ENCODE results near the gene MFSD11. TPM values are rescaled to one million over a fixed set of nuclear protein-coding genes. Genes with fewer than 3 reads are reported as not detected.

The MFSD11 gene
- total RNA-seq, 4 donors from 2014 or later, result 7.6 to 41.3 (median 25.7) TPM

DNA sequence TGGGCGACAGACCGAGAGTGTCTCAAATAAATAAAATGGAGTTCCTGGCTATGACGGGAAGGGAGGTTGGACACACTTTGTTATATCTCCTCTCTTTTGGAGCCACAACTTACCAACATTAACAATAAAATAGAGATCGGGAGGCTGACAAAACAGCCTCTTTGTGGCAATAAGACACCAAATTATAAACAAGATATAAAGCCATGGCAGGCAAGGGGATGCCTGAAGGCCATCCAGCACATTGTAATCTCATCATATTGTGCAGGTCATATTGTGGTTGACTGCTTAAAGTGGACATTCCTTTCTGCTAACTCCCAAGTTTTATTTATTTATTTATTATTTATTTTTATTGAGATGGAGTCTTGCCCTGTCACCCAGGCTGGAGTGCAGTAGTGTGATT lies 70.4 kb downstream of the MFSD11 start:
- intact Hi-C loops (cut with DNase I; ENCODE audit: low total_unique reads), result no loop called here
- Histone ChIP-seq H3K27me3 (no peaks in the 10 kb centered on the region), H3K27ac (no peak overlapping the region), H3K4me3 (no peak overlapping the region), H3K4me1 (no peaks in the 10 kb centered on the region), H3K9me3 (no peaks in the 10 kb centered on the region), H3K36me3 (no peaks in the 10 kb centered on the region)
- TF ChIP-seq CTCF (IDR thresholded peaks at IDR 0.05) (no peak), EP300 (IDR thresholded peaks at IDR 0.05; ENCODE audit: low read depth) (no peak), POLR2AphosphoS5 (IDR thresholded peaks at IDR 0.05) (no peak), POLR2A (IDR thresholded peaks at IDR 0.05) (no peak)
- in situ Hi-C loops (cut with MboI; ENCODE audit: low pct_ligation_motif_present in 1 of 4, low pct_unique_long_range_greater_than_20kb in 1 of 4, low sequenced_read_pairs in 3 of 4), result no loop called here
- DNase-seq, result no peak
- 91 to 96% methylated on average over 3 to 4 of the region's 4 CpGs for WGBS, 2 donors (ENCODE audit: low coverage in 1 of 2)

GRCh38 chr17:76810956-76811355 lies 73.0 kb downstream of the MFSD11 start:
- TF ChIP-seq POLR2A (IDR thresholded peaks at IDR 0.05), result no peak
- no peak for TF ChIP-seq EP300 (IDR thresholded peaks at IDR 0.05; ENCODE audit: low read depth)
- TF ChIP-seq CTCF (IDR thresholded peaks at IDR 0.05), result no peak
- TF ChIP-seq POLR2AphosphoS5 (IDR thresholded peaks at IDR 0.05), result no peak
- H3K4me3 ChIP-seq, result no peak overlapping the region
- DNase-seq, result no peak
- intact Hi-C loops (cut with DNase I; ENCODE audit: low total_unique reads) (no loop called here), in situ Hi-C loops (cut with MboI; ENCODE audit: low pct_ligation_motif_present in 1 of 4, low pct_unique_long_range_greater_than_20kb in 1 of 4, low sequenced_read_pairs in 3 of 4) (no loop called here)
- H3K27ac ChIP-seq, result no peak overlapping the region
- H3K36me3 ChIP-seq, result no peaks in the 10 kb centered on the region
- H3K4me1 ChIP-seq, result no peaks in the 10 kb centered on the region
- WGBS, 2 donors (ENCODE audit: low coverage in 1 of 2), result 65 to 84% methylated on average over 3 to 4 of the region's 4 CpGs
- no peaks in the 10 kb centered on the region for H3K9me3 ChIP-seq
- peaks cover 6% of the 10 kb centered on the region for H3K27me3 ChIP-seq

DNA sequence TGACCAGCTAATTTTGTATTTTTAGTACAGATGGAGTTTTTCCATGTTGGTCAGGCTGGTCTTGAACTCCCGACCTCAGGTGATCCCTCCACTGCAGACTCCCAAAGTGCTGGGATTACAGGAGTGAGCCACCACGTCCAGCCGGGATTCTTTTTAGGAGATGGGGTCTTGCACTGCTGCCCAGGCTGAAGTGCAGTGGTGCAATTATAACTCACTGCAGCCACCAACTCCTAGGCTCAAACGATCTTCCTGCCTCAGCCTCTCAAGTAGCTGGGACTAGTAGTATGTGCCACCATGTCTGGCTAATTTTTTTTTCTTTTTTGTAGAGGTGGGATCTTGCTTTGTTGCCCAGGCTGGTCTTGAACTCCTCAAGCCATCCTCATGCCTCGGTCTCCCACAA lies 73.9 kb downstream of the MFSD11 start:
- Histone ChIP-seq H3K36me3 (no peaks in the 10 kb centered on the region), H3K27ac (no peak overlapping the region), H3K9me3 (no peaks in the 10 kb centered on the region), H3K27me3 (peaks cover 6% of the 10 kb centered on the region), H3K4me3 (no peak overlapping the region), H3K4me1 (no peaks in the 10 kb centered on the region)
- TF ChIP-seq POLR2A (IDR thresholded peaks at IDR 0.05) (no peak), EP300 (IDR thresholded peaks at IDR 0.05; ENCODE audit: low read depth) (no peak), POLR2AphosphoS5 (IDR thresholded peaks at IDR 0.05) (no peak), CTCF (IDR thresholded peaks at IDR 0.05) (no peak)
- WGBS, 2 donors (ENCODE audit: low coverage in 1 of 2), result 89 to 100% methylated on average over 1 to 5 of the region's 5 CpGs
- in situ Hi-C loops (cut with MboI; ENCODE audit: low pct_ligation_motif_present in 1 of 4, low pct_unique_long_range_greater_than_20kb in 1 of 4, low sequenced_read_pairs in 3 of 4), result no loop called here
- no peak for DNase-seq
- intact Hi-C loops (cut with DNase I; ENCODE audit: low total_unique reads), result no loop called here

- in situ Hi-C loops (cut with MboI; ENCODE audit: low pct_ligation_motif_present in 1 of 4, low pct_unique_long_range_greater_than_20kb in 1 of 4, low sequenced_read_pairs in 3 of 4), result no loop called here
Measured at GRCh38 chr17:76812263-76812662, 74.3 kb downstream of the MFSD11 start.

More at GRCh38 chr17:76812263-76812662, 74.3 kb downstream of the MFSD11 start:
- Histone ChIP-seq H3K27ac (no peak overlapping the region), H3K4me3 (no peak overlapping the region), H3K27me3 (peaks cover 6% of the 10 kb centered on the region), H3K9me3 (no peaks in the 10 kb centered on the region), H3K4me1 (no peaks in the 10 kb centered on the region), H3K36me3 (no peaks in the 10 kb centered on the region)
- intact Hi-C loops (cut with DNase I; ENCODE audit: low total_unique reads), result no loop called here
- 60 to 89% methylated on average over 1 to 4 of the region's 4 CpGs for WGBS, 2 donors (ENCODE audit: low coverage in 1 of 2)
- no peak for DNase-seq
- TF ChIP-seq POLR2AphosphoS5 (IDR thresholded peaks at IDR 0.05) (no peak), POLR2A (IDR thresholded peaks at IDR 0.05) (no peak), CTCF (IDR thresholded peaks at IDR 0.05) (no peak), EP300 (IDR thresholded peaks at IDR 0.05; ENCODE audit: low read depth) (no peak)
